ENCODE results near the gene DDX51.

The DDX51 gene

GRCh38 chr12:132154941-132155770 lies 11.0 kb upstream of the DDX51 start:
- TF ChIP-seq CTCF (conservative IDR thresholded peaks at IDR 0.05) (no peak), ZFX (IDR thresholded peaks at IDR 0.05) (no peak)
- no peak overlapping the region for H3K27ac ChIP-seq

- no peak overlapping the region for H3K27ac ChIP-seq
- no peak for TF ChIP-seq CTCF (conservative IDR thresholded peaks at IDR 0.05)
- TF ChIP-seq ZFX (IDR thresholded peaks at IDR 0.05): no peak
Observed at GRCh38 chr12:132154341-132154761, 10.2 kb upstream of the DDX51 start.

GRCh38 chr12:132153501-132154340 lies 9.6 kb upstream of the DDX51 start:
- no peak overlapping the region for H3K27ac ChIP-seq
- peak; percentile 92 for TF ChIP-seq CTCF (conservative IDR thresholded peaks at IDR 0.05)
- TF ChIP-seq ZFX (IDR thresholded peaks at IDR 0.05): no peak

GRCh38 chr12:132152953-132153352 lies 8.8 kb upstream of the DDX51 start:
- H3K27ac ChIP-seq: no peak overlapping the region
- no peak for TF ChIP-seq ZFX (IDR thresholded peaks at IDR 0.05)
- TF ChIP-seq CTCF (conservative IDR thresholded peaks at IDR 0.05): no peak

GRCh38 chr12:132152411-132152821 lies 8.3 kb upstream of the DDX51 start:
- TF ChIP-seq CTCF (conservative IDR thresholded peaks at IDR 0.05) (no peak), ZFX (IDR thresholded peaks at IDR 0.05) (no peak)
- H3K27ac ChIP-seq: no peak overlapping the region

GRCh38 chr12:132151766-132152410 lies 7.8 kb upstream of the DDX51 start:
- TF ChIP-seq ZFX (IDR thresholded peaks at IDR 0.05): no peak
- TF ChIP-seq CTCF (conservative IDR thresholded peaks at IDR 0.05): no peak
- no peak overlapping the region for H3K27ac ChIP-seq
